Glutamatergic neuron (in vitro differentiated cells): ENCODE data around the gene TBC1D2B. TPM values are rescaled to one million over a fixed set of nuclear protein-coding genes. Genes with fewer than 3 reads are reported as not detected.
A peak's percentile ranks its signal among the peaks of the same experiment; 100 is the strongest.
"Not testable (repeated sequence)": the region's sequence is repeated elsewhere in the genome, so short reads cannot be mapped to it uniquely, and the experiment has no call there.

ENCODE experiments used
- DNase-seq: peaks from one replicate; pipeline ENCODE4 v3.0.0; 2022
- H3K27ac Mint-ChIP-seq: one replicate; pipeline ENCODE4 v1.8.0; 2020; ENCODE audit warnings: mild to moderate bottlenecking, mixed read lengths, inconsistent platforms; ENCODE audit not compliant: unreplicated experiment
- H3K27me3 Mint-ChIP-seq: one replicate; pipeline ENCODE4 v1.8.0; 2020; ENCODE audit warnings: mild to moderate bottlenecking, moderate library complexity, mixed read lengths, inconsistent platforms; ENCODE audit not compliant: unreplicated experiment
- H3K36me3 Mint-ChIP-seq: one replicate; pipeline ENCODE4 v1.8.0; 2020; ENCODE audit warnings: mild to moderate bottlenecking, mixed read lengths, inconsistent platforms; ENCODE audit not compliant: unreplicated experiment
- H3K4me1 Mint-ChIP-seq: one replicate; pipeline ENCODE4 v1.8.0; 2020; ENCODE audit warnings: mild to moderate bottlenecking, low read depth, mixed read lengths, inconsistent platforms; ENCODE audit not compliant: unreplicated experiment
- H3K4me3 Mint-ChIP-seq: one replicate; pipeline ENCODE4 v1.8.0; 2020; ENCODE audit warnings: mild to moderate bottlenecking, mixed read lengths, inconsistent platforms; ENCODE audit not compliant: unreplicated experiment
- H3K9me3 Mint-ChIP-seq: one replicate; pipeline ENCODE4 v1.8.0; 2020; ENCODE audit warnings: mild to moderate bottlenecking, moderate library complexity, mixed read lengths, inconsistent platforms; ENCODE audit not compliant: unreplicated experiment
- total RNA-seq: library from RNA; stranded (reverse); fragmentation: NEBNext Ultra II Directional; extraction: Animal tissue kit (Norgen Biotek cat#: 25700); gene quantifications from one replicate; pipeline ENCODE4 v1.2.1, GENCODE V29; 2021; ENCODE audit not compliant: unreplicated experiment
- TF ChIP-seq, protein P1 (sequence below): fragments of 200-600 bp; sonication (generic); IDR thresholded peaks from one replicate; pipeline ENCODE4 v1.5.0; 2021; ENCODE audit not compliant: partially characterized antibody, unreplicated experiment

TBC1D2B gene
- total RNA-seq, 1 donor from 2014 or later: 45.3 TPM

DNA sequence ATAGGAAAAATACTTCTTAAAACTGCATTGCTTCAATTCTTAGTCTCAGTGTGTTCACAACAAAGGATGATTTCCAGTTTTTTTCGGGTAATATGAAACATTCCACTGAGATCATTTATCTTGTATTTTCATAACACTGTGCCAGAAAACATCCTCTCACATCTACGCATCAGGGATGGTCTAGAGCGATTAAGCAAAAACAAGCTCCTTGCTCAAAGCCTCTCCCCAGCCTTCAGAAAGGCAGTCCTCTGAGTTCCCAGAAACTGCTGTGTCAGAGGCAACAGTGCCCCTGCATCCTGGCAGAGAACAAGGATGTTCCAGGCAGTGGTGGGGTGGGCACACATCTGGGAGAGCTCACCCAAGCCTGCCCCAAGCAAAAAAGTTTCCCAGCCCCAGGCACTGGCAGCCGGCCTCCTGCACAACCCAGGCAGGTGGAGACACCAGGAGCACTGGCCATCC is 80.8 kb downstream of the TBC1D2B start:
- not testable (repeated sequence) for H3K9me3 Mint-ChIP-seq, H3K27me3 Mint-ChIP-seq, H3K4me3 Mint-ChIP-seq, H3K36me3 Mint-ChIP-seq, DNase-seq
- peak overlapping the region; percentile 33 for H3K27ac Mint-ChIP-seq
- H3K4me1 Mint-ChIP-seq: peaks cover 40% of the 10 kb centered on the region

- DNase-seq, H3K27me3 Mint-ChIP-seq, H3K36me3 Mint-ChIP-seq, H3K9me3 Mint-ChIP-seq, H3K4me3 Mint-ChIP-seq: not testable (repeated sequence)
- Mint-ChIP-seq H3K27ac (peak overlapping the region; percentile 33), H3K4me1 (peaks cover 40% of the 10 kb centered on the region)
Measured at GRCh38 chr15:77996226-77996625, 81.3 kb downstream of the TBC1D2B start.

DNA sequence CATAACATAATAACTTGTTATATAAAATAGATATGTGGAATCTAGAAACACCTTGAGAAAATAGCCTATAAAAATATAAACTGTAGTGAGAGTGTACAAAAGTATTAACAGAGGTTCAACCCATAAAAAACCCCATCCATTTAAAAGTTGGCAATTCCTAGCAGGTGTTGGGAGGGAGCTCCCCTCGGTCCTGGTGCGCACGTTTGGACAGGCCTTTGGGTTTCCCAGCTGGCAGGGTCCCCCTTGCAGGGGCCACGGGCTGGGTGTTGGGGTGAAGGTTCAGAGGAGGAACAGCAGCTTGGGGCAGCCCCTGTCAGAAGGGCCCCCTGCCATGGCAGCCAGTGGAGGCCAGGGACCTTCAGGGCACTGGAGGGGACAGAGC is 82.0 kb downstream of the TBC1D2B start:
- not testable (repeated sequence) for H3K36me3 Mint-ChIP-seq, H3K27ac Mint-ChIP-seq, H3K9me3 Mint-ChIP-seq, H3K27me3 Mint-ChIP-seq, H3K4me3 Mint-ChIP-seq, DNase-seq
- H3K4me1 Mint-ChIP-seq: peaks cover 35% of the 10 kb centered on the region

DNA sequence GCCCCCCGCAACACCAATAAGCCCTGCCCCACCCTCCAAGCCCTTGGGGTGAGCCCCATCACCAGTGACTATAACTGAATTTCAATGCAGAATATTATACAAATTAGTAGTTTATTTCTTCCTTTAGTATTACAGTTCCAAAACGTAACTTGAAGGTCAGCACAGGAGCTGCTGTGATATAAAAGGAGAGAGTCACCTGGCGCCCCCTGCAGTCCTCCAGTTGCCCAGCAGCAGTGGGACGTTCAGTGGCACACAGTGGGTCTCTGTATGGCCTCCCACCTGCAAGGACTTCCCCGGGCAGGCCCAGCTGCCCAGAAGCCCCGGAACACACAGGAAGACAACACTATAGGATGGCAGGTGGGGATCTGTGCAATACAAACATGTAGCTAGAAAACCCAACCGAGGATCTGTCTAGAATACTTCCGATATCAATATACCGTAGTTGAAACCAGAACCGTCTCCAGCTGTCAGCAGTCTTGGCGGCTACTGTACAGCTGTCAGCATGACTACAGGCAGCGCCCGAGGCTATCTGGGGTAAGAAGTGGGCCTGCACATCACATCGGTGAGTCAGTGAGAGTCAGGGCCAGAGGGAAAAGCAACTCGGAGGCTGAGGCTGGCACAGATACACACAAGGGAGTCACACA is 82.5 kb downstream of the TBC1D2B start:
- H3K27ac Mint-ChIP-seq: peak overlapping the region; percentile 64
- not testable (repeated sequence) for H3K9me3 Mint-ChIP-seq, DNase-seq, H3K4me3 Mint-ChIP-seq, H3K36me3 Mint-ChIP-seq, H3K27me3 Mint-ChIP-seq
- H3K4me1 Mint-ChIP-seq: peaks cover 35% of the 10 kb centered on the region
- TF ChIP-seq, protein P1, sequence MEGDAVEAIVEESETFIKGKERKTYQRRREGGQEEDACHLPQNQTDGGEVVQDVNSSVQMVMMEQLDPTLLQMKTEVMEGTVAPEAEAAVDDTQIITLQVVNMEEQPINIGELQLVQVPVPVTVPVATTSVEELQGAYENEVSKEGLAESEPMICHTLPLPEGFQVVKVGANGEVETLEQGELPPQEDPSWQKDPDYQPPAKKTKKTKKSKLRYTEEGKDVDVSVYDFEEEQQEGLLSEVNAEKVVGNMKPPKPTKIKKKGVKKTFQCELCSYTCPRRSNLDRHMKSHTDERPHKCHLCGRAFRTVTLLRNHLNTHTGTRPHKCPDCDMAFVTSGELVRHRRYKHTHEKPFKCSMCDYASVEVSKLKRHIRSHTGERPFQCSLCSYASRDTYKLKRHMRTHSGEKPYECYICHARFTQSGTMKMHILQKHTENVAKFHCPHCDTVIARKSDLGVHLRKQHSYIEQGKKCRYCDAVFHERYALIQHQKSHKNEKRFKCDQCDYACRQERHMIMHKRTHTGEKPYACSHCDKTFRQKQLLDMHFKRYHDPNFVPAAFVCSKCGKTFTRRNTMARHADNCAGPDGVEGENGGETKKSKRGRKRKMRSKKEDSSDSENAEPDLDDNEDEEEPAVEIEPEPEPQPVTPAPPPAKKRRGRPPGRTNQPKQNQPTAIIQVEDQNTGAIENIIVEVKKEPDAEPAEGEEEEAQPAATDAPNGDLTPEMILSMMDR: peak; percentile 40

DNA sequence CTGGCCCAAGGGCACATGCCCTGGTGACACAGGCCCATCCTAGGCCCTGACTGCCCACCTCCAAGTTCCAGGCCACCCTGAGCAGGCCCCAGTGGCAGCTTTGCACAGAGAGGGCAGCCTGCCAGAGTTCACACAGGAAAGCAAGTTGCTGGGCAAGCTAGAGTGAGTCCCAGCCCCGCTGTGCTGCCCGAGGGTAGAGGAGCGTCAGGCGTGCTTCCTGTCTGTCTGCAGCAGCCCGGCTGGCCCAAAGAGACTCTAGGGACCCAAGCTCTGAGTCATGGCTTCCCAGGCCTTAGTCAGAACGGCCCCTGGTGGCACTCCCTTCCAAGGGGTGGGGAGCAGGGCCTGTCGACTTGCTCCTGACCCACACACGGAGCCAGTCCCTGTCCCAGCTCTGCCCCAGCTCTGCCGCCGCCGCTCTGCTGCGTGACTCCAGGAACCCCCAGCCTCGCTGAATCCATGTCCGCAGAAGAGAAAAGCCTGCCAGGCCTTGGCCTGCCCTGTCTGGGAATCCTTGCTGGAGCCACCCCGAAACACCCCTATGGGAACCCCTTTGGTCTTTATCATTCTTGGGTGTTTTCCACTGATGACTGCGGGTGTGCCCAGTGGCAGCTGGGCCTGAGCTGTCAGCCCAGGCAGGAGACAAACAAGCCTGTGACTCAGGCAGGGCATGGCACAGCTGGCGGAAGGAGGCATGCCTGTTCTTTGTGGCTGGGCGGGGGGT is 83.4 kb downstream of the TBC1D2B start:
- peaks cover 35% of the 10 kb centered on the region for H3K4me1 Mint-ChIP-seq
- peak overlapping the region; percentile 28 for H3K27ac Mint-ChIP-seq
- DNase-seq: peak; percentile 70
- not testable (repeated sequence) for H3K36me3 Mint-ChIP-seq, H3K27me3 Mint-ChIP-seq, H3K9me3 Mint-ChIP-seq, H3K4me3 Mint-ChIP-seq

DNA sequence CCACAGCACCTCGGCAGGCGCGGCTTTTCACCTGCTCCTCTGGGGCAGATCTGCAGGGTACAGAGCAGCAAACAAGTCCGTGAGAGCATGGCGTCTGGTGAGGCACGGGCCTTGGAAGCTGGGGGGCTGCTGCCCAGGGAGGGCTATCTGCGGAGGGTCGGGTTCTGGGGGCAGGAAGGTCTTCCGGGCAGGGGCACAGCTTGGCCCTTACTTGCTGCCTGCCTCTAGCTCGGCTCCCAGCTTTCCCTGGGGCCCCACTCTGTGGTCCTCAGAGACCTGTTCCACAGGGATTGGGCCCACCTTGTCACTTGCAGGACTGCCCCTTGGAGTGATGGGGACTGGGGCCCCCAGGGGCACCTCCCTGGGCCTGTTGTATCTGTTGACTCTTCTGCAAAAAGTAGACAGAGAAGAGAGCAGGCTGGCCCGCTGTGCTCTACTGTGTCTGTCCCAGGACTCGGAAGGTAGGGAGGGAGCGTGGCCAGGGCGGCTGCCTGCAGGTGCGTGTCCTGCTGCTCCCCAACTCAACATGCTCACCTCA is 84.1 kb downstream of the TBC1D2B start:
- Mint-ChIP-seq H3K27me3 (peaks cover 5% of the 10 kb centered on the region), H3K9me3 (peaks cover 7% of the 10 kb centered on the region), H3K27ac (peak overlapping the region; percentile 53), H3K4me3 (peak overlapping the region; percentile 54), H3K36me3 (no peaks in the 10 kb centered on the region), H3K4me1 (peaks cover 30% of the 10 kb centered on the region)
- no peak for DNase-seq
- TF ChIP-seq, protein P1: no peak
